ENCODE results near the gene DLX2. TPM values are rescaled to one million over a fixed set of nuclear protein-coding genes. Genes with fewer than 3 reads are reported as not detected.

DLX2 gene
- total RNA-seq, 5 donors from 2014 or later (not counting 1 experiment from before 2014, with no cell fraction given): 0.16 to 0.19 TPM; not detected in 3

GRCh38 chr2:172109256-172109987 is 6.7 kb upstream of the DLX2 start:
- Mint-ChIP-seq H3K9me3 (no peaks in the 10 kb centered on the region), H3K4me1 (peaks cover 25 to 30% (median 28%) of the 10 kb centered on the region in 3 donors), H3K27me3 (peaks cover 44 to 74% of the 10 kb centered on the region in 2 donors), H3K4me3 (no peak overlapping the region), H3K36me3 (no peaks in the 10 kb centered on the region), H3K27ac (no peak overlapping the region)
- ChIA-PET CTCF (no interaction called here), POLR2A (no interaction called here)
- Histone ChIP-seq H3K9me3 (no peaks in the 10 kb centered on the region), H3K36me3 (ENCODE audit: control insufficient read depth in 2 of 2, extremely low read depth in 1 of 2, insufficient read depth in 1 of 2, low read length in 1 of 2) (no peaks in the 10 kb centered on the region), H3K4me3 (ENCODE audit: control insufficient read depth in 1 of 2, extremely low read depth in 1 of 2, low read length in 1 of 2) (no peak overlapping the region), H3K4me1 (ENCODE audit: control insufficient read depth in 1 of 2, extremely low read depth in 1 of 2, insufficient read depth in 2 of 2, low read length in 2 of 2) (peaks cover 5 to 35% of the 10 kb centered on the region in 2 experiments), H3K27ac (ENCODE audit: low read length) (no peak overlapping the region), H3K27me3 (replicated peaks in 1 of 2; ENCODE audit: control insufficient read depth in 2 of 2, extremely low read depth in 1 of 2, insufficient read depth in 2 of 2, low read length in 1 of 2) (peaks cover 18 to 63% of the 10 kb centered on the region in 2 experiments)
- DNase-seq (no peak), ATAC-seq (replicated peaks in 1 of 4) (no peak)
- 54% methylated on average over 9 of the region's 29 CpGs for WGBS (ENCODE audit: insufficient coverage)

- peak overlapping the region in 1 of 2 donors; percentile 65 for H3K27ac Mint-ChIP-seq
- no peaks in the 10 kb centered on the region for H3K9me3 ChIP-seq
- H3K27ac ChIP-seq (ENCODE audit: low read length): no peak overlapping the region
- WGBS (ENCODE audit: insufficient coverage): 51% methylated on average over 5 of the region's 8 CpGs
- ChIA-PET POLR2A (no interaction called here), CTCF (interaction anchor here in 1 of 2 donors (0.6 kb wide), 1 partner anchor 1022 kb away, joined by 4 read pairs; no protein-coding TSS in a partner anchor)
- peaks cover 20 to 65% of the 10 kb centered on the region in 2 experiments for H3K27me3 ChIP-seq (replicated peaks in 1 of 2; ENCODE audit: control insufficient read depth in 2 of 2, extremely low read depth in 1 of 2, insufficient read depth in 2 of 2, low read length in 1 of 2)
- H3K36me3 ChIP-seq (ENCODE audit: control insufficient read depth in 2 of 2, extremely low read depth in 1 of 2, insufficient read depth in 1 of 2, low read length in 1 of 2): no peaks in the 10 kb centered on the region
- peaks cover 32 to 36% (median 36%) of the 10 kb centered on the region in 3 donors for H3K4me1 Mint-ChIP-seq
- peaks cover 53 to 75% of the 10 kb centered on the region in 2 donors for H3K27me3 Mint-ChIP-seq
- ATAC-seq (replicated peaks in 1 of 4): no peak
- H3K4me1 ChIP-seq (ENCODE audit: control insufficient read depth in 1 of 2, extremely low read depth in 1 of 2, insufficient read depth in 2 of 2, low read length in 2 of 2): peaks cover 11 to 43% of the 10 kb centered on the region in 2 experiments
- H3K36me3 Mint-ChIP-seq: no peaks in the 10 kb centered on the region
- no peaks in the 10 kb centered on the region for H3K9me3 Mint-ChIP-seq
- H3K4me3 Mint-ChIP-seq: peak overlapping the region in 1 of 3 donors; percentile 52
- H3K4me3 ChIP-seq (ENCODE audit: control insufficient read depth in 1 of 2, extremely low read depth in 1 of 2, low read length in 1 of 2): no peak overlapping the region
- DNase-seq: no peak
These were observed 5.9 kb upstream of the DLX2 start for GRCh38 chr2:172108587-172108930.

GRCh38 chr2:172107690-172108586 is 5.2 kb upstream of the DLX2 start:
- H3K27me3 ChIP-seq (replicated peaks in 1 of 2; ENCODE audit: control insufficient read depth in 2 of 2, extremely low read depth in 1 of 2, insufficient read depth in 2 of 2, low read length in 1 of 2): peaks cover 20 to 67% of the 10 kb centered on the region in 2 experiments
- DNase-seq (peak in 2 of 35 experiments; percentile 2 to 16), ATAC-seq (replicated peaks in 1 of 4) (peak in 1 of 4 experiments; percentile 18)
- H3K9me3 ChIP-seq: no peaks in the 10 kb centered on the region
- peak overlapping the region in 1 of 2 donors; percentile 25 for H3K4me3 ChIP-seq (ENCODE audit: control insufficient read depth in 1 of 2, extremely low read depth in 1 of 2, low read length in 1 of 2)
- Mint-ChIP-seq H3K9me3 (no peaks in the 10 kb centered on the region), H3K27ac (peak overlapping the region in 1 of 2 donors; percentile 65), H3K4me3 (peak overlapping the region in 1 of 3 donors; percentile 52), H3K4me1 (peaks cover 39 to 42% (median 42%) of the 10 kb centered on the region in 3 donors), H3K27me3 (peaks cover 53 to 77% of the 10 kb centered on the region in 2 donors), H3K36me3 (no peaks in the 10 kb centered on the region)
- H3K27ac ChIP-seq (ENCODE audit: low read length): no peak overlapping the region
- H3K4me1 ChIP-seq (ENCODE audit: control insufficient read depth in 1 of 2, extremely low read depth in 1 of 2, insufficient read depth in 2 of 2, low read length in 2 of 2): peaks cover 17 to 50% of the 10 kb centered on the region in 2 experiments
- ChIA-PET POLR2A (interaction anchor here in 1 of 2 donors (0.8 to 1.2 kb wide), 2 partner anchors 12 to 186 kb away, joined by 4 to 5 read pairs; partner anchors contain the start of gene HAT1), CTCF (interaction anchor here (0.6 to 1.0 kb wide), 2 partner anchors 296 to 1021 kb away, joined by 3 to 4 read pairs; no protein-coding TSS in a partner anchor)
- no peaks in the 10 kb centered on the region for H3K36me3 ChIP-seq (ENCODE audit: control insufficient read depth in 2 of 2, extremely low read depth in 1 of 2, insufficient read depth in 1 of 2, low read length in 1 of 2)
- WGBS (ENCODE audit: insufficient coverage): 22% methylated on average over 41 of the region's 51 CpGs

- H3K36me3 Mint-ChIP-seq: no peaks in the 10 kb centered on the region
These were observed 3.6 kb upstream of the DLX2 start for GRCh38 chr2:172106108-172106961.

GRCh38 chr2:172105471-172106107 is 2.9 kb upstream of the DLX2 start:
- Histone ChIP-seq H3K4me1 (ENCODE audit: control insufficient read depth in 1 of 2, extremely low read depth in 1 of 2, insufficient read depth in 2 of 2, low read length in 2 of 2) (peaks cover 23 to 73% of the 10 kb centered on the region in 2 experiments), H3K36me3 (ENCODE audit: control insufficient read depth in 2 of 2, extremely low read depth in 1 of 2, insufficient read depth in 1 of 2, low read length in 1 of 2) (no peaks in the 10 kb centered on the region), H3K9me3 (no peaks in the 10 kb centered on the region), H3K27me3 (replicated peaks in 1 of 2; ENCODE audit: control insufficient read depth in 2 of 2, extremely low read depth in 1 of 2, insufficient read depth in 2 of 2, low read length in 1 of 2) (peaks cover 24 to 91% of the 10 kb centered on the region in 2 experiments), H3K27ac (ENCODE audit: low read length) (no peak overlapping the region), H3K4me3 (ENCODE audit: control insufficient read depth in 1 of 2, extremely low read depth in 1 of 2, low read length in 1 of 2) (peak overlapping the region in 1 of 2 donors; percentile 79)
- no peaks in the 10 kb centered on the region for H3K36me3 Mint-ChIP-seq
- DNase-seq (peak in 2 of 35 experiments; percentile 1 to 20), ATAC-seq (replicated peaks in 1 of 4) (no peak)
- H3K4me1 Mint-ChIP-seq: peaks cover 58 to 62% (median 61%) of the 10 kb centered on the region in 3 donors
- WGBS (ENCODE audit: insufficient coverage): 20% methylated on average over 16 of the region's 23 CpGs
- H3K27me3 Mint-ChIP-seq: peaks cover 62 to 89% of the 10 kb centered on the region in 2 donors
- peak overlapping the region in 1 of 3 donors; percentile 28 for H3K4me3 Mint-ChIP-seq
- no peaks in the 10 kb centered on the region for H3K9me3 Mint-ChIP-seq
- H3K27ac Mint-ChIP-seq: no peak overlapping the region
- POLR2A ChIA-PET: no interaction called here
- CTCF ChIA-PET: interaction anchor here in 1 of 2 donors (1.0 to 1.9 kb wide), 5 partner anchors 24 to 532 kb away, joined by 3 to 7 read pairs (median 3); no protein-coding TSS in a partner anchor

More at GRCh38 chr2:172106108-172106961, 3.6 kb upstream of the DLX2 start:
- ATAC-seq (replicated peaks in 1 of 4) (peak; percentile 22 to 37 (median 30)), DNase-seq (peak in 10 of 35 experiments; percentile 28 to 67 (median 40))
- no peaks in the 10 kb centered on the region for H3K36me3 ChIP-seq (ENCODE audit: control insufficient read depth in 2 of 2, extremely low read depth in 1 of 2, insufficient read depth in 1 of 2, low read length in 1 of 2)
- H3K4me3 ChIP-seq (ENCODE audit: control insufficient read depth in 1 of 2, extremely low read depth in 1 of 2, low read length in 1 of 2): peak overlapping the region; percentile 5 to 79
- 10% methylated on average over 27 of the region's 44 CpGs for WGBS (ENCODE audit: insufficient coverage)
- Mint-ChIP-seq H3K4me1 (peaks cover 51 to 58% (median 54%) of the 10 kb centered on the region in 3 donors), H3K27me3 (peaks cover 62 to 81% of the 10 kb centered on the region in 2 donors), H3K9me3 (no peaks in the 10 kb centered on the region), H3K27ac (no peak overlapping the region), H3K4me3 (peak overlapping the region in 1 of 3 donors; percentile 28)
- no peaks in the 10 kb centered on the region for H3K9me3 ChIP-seq
- H3K4me1 ChIP-seq (ENCODE audit: control insufficient read depth in 1 of 2, extremely low read depth in 1 of 2, insufficient read depth in 2 of 2, low read length in 2 of 2): peaks cover 17 to 66% of the 10 kb centered on the region in 2 experiments
- ChIA-PET CTCF (interaction anchor here (0.5 to 1.9 kb wide), 20 partner anchors 8 to 720 kb away, joined by 3 to 14 read pairs (median 4); partner anchors contain the start of genes DLX1 (in 2 of the 2) and HAT1 (in 1 of the 2)), POLR2A (interaction anchor here in 1 of 2 donors (0.6 kb wide), 1 partner anchor 72 kb away, joined by 9 read pairs; no protein-coding TSS in a partner anchor)
- peaks cover 20 to 83% of the 10 kb centered on the region in 2 experiments for H3K27me3 ChIP-seq (replicated peaks in 1 of 2; ENCODE audit: control insufficient read depth in 2 of 2, extremely low read depth in 1 of 2, insufficient read depth in 2 of 2, low read length in 1 of 2)
- no peak overlapping the region for H3K27ac ChIP-seq (ENCODE audit: low read length)

All from T-cell (primary cell).